GM21390 (cell line): ENCODE measurements around the gene TTC39C.
"Not testable (repeated sequence)": the region's sequence is repeated elsewhere in the genome, so short reads cannot be mapped to it uniquely, and the experiment has no call there.

Experiments used
- ATAC-seq: cut with Tn5 transposase; IDR thresholded peaks from one replicate; pipeline ENCODE4 v1.9.1; 2021; ENCODE audit not compliant: unreplicated experiment

TTC39C gene

GRCh38 chr18:24051031-24051947, 36.7 kb downstream of the TTC39C start:
- ATAC-seq, result no peak

DNA sequence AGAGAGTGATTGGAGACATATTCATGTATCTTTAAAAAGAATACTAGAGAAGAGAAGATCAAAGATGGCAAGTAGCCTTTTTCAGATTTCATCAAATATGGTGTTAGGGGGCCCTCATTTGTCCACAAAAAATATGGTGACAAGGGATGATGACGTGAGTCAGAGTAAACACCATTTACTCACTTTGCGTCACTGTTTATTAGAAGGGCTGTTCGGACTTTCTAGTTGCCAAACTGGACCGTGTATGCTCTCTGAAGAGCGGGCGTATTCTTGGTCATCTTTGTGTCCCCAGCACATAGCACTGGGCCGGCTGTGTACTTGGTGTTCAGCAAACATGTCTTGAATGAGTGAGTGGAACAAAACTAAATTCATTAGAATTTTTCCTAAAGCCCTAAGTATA, 37.5 kb downstream of the TTC39C start:
- ATAC-seq, result no peak

DNA sequence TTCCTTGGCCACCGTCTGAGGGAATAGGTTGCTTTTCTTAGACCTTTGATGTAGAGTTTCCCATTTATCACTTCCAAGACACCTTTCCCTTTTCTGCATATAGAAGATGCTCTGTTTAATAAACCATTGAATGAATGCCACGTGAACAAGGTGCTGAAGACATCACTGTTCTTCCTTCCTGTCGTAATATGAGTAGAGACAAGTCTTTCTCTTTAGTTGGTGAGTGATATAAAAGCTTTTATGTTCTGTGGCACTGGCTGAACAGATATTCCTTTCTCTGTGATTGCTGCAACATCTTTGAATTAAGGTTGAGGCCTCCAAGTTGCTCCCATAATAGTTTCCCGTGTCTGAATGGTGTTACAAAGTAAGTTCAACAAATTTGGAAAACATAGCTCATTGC, 38.7 kb downstream of the TTC39C start:
- ATAC-seq, result no peak

GRCh38 chr18:24054130-24054529, 39.6 kb downstream of the TTC39C start:
- no peak for ATAC-seq

DNA sequence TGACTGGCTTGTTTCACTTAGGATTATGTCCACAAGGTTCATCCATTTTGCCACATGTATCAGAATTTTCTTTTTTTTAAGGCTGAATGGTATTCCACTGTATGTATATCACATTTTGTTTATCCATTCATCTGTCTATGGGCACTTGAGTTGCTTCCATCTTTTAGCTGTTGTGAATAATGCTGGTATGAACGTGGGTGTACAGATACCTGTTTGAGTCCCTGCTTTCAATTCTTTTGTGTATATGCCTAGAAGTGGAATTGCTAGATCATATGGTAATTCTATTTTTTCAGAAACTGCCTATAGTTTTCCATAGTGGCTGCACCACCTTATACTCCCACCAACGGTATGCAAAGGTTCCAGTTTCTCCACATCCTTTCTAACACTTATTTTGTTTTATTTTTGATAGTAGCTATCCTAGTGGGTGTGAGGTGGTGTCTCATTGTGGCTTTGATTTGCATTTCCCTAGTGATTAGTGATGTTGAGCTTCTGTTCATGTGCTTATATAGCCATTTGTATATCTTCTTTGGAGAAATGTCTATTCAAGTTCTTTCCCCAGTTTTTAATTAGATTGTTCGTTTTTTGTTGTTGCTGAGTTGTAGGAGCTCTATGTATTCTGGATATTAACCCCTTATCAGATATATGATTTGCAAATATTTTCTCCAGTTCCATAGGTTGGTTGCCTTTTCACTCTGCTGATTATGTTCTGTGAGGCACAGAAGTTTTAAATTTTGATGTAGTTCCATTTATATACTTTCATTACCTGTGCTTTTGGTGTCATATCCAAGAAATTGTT, 40.7 kb downstream of the TTC39C start:
- no peak for ATAC-seq

GRCh38 chr18:24055878-24056277, 41.3 kb downstream of the TTC39C start:
- no peak for ATAC-seq

DNA sequence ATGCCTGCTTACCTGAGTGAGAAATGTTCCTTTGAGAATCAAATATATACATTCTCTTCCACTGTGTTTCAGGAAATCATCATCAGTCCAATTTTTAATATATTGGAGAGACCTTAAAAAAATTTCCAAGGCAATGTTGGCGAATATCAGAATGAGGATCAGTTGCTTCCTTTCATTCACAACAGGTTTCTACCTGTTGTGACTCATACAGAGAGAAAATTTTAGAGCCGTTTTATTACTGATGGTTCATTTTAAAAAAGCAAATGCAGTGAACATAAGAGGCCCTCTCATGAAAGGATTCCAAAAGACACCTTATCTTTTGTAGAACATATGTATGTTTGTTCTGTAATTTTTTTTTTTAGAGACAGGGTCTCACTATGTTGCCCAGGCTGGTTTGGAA, 42.0 kb downstream of the TTC39C start:
- ATAC-seq, result no peak

DNA sequence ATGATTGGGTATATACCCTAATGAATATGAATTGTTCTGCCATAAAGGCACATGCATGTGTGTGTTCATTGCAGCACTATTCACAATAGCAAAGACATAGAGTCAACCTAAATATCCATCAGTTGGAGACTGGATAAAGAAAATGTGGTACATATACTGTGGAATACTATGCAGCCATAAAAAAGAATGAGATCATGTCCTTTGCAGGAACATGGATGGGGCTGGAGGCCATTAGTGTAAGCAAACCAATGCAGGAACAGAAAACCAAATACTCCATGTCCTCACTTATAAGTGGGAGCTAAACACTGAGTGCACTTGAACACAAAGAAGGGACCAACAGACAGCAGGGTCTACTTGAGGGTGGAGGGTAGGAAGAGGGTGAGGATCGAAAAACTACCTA, 43.2 kb downstream of the TTC39C start:
- no peak for ATAC-seq

DNA sequence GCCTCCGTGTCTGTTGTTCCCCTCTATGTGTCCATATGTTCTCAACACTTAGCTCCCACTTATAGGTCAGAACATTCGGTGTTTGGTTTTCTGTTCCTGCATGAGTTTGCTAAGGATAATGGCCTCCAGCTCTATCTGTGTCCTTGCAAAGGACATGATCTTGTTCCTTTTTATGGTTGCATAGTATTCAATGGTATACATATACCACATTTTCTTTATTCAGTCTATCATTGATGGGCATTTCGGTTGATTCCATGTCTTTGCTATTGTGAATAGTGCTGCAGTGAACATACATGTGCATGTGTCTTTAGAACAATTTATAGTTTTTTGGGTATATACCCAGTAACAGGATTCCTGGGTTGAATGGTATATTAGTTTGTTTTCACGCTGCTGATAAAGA, 44.8 kb downstream of the TTC39C start:
- ATAC-seq, result not testable (repeated sequence)

- no peak for ATAC-seq
These were observed 46.1 kb downstream of the TTC39C start for GRCh38 chr18:24060644-24061043.

- ATAC-seq, result no peak
These were observed 48.7 kb downstream of the TTC39C start for GRCh38 chr18:24063121-24063731.

DNA sequence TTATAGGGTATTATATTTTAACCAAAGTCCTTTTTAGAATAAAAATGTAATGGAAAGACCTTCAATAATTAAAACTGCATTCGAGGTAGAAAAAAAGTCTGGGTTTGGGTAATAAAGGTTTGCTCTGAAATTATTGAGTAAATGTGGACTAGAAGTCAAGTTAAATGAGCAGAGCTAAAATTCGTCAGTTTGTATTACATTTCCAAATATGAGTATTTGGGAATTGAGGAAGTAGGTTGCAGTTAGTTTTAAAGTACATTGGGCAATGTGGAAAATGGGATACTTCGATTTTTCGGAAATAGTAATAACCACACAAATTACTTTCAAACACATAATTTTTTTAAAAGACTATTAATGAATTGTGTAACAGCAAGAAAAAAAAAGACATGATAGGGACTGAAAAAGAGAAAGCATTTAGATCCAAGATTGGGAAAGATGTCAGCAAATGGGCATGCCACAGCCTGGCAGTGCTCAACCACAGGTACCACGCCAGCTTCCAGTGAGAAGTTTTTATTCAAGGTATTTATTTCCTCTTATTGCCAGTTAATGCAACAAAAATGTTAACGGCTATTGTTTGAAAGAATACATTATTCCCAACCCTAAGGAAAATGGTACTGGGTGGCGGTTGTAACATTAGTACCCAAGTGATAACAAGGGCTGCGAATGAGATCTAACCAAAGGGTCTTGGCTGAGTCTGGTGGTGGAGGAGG, 50.0 kb downstream of the TTC39C start:
- ATAC-seq, result no peak

GRCh38 chr18:24065906-24066305, 51.4 kb downstream of the TTC39C start:
- no peak for ATAC-seq

- no peak for ATAC-seq
These were observed 54.6 kb downstream of the TTC39C start for GRCh38 chr18:24068945-24069693.

DNA sequence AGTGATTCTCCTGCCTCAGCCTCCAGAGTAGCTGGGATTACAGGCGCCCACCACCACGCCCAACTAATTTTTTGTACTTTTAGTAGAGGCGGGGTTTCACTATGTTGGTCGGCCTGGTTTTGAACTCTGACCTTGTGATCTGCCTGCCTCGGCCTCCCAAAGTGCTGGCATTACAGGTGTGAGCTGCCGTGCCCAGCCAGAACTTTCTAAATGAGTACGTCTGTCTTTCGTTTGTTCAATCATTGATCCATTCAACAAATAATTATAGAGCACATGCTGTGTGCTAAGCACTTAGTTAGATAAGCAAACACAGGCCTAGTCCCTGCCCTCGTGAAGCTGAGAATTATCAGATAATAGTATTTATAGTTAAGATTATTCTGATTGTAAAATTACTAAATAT, 56.5 kb downstream of the TTC39C start:
- no peak for ATAC-seq

- no peak for ATAC-seq
These were observed 57.2 kb downstream of the TTC39C start for GRCh38 chr18:24071779-24072178.

- ATAC-seq, result no peak
These were observed 58.2 kb downstream of the TTC39C start for GRCh38 chr18:24072743-24073142.

GRCh38 chr18:24073791-24074190, 59.2 kb downstream of the TTC39C start:
- ATAC-seq, result no peak

GRCh38 chr18:24074757-24075156, 60.2 kb downstream of the TTC39C start:
- not testable (repeated sequence) for ATAC-seq
